HG03521 (cell line): ENCODE data around the gene PKMYT1.

Source experiments
- ATAC-seq: cut with Tn5 transposase; IDR thresholded peaks from one replicate; pipeline ENCODE4 v1.9.1; 2021; ENCODE audit warnings: mild to moderate bottlenecking, moderate library complexity; ENCODE audit not compliant: unreplicated experiment

The PKMYT1 gene

GRCh38 chr16:2980227-2981176, at the start of gene PKMYT1:
TSS of gene PKMYT1 (minus strand) at chr16:2980446. CDS start at chr16:2979657, 789 bp downstream.
- peak; percentile 78 for ATAC-seq

GRCh38 chr16:3029491-3030221, 49.4 kb upstream of the PKMYT1 start:
- ATAC-seq: no peak

- no peak for ATAC-seq
Measured at GRCh38 chr16:3028716-3029319, 48.6 kb upstream of the PKMYT1 start.

- no peak for ATAC-seq
Measured at GRCh38 chr16:3027983-3028715, 47.9 kb upstream of the PKMYT1 start.

- ATAC-seq: no peak
Measured at GRCh38 chr16:3027489-3027795, 47.2 kb upstream of the PKMYT1 start.

GRCh38 chr16:3026609-3027488, 46.6 kb upstream of the PKMYT1 start:
- ATAC-seq: no peak

- ATAC-seq: no peak
Measured at GRCh38 chr16:3026003-3026378, 45.7 kb upstream of the PKMYT1 start.

GRCh38 chr16:3025032-3026002, 45.1 kb upstream of the PKMYT1 start:
- no peak for ATAC-seq

GRCh38 chr16:3023669-3024478, 43.6 kb upstream of the PKMYT1 start, which contains the start of the genes HCFC1R1 and THOC6:
TSS of gene HCFC1R1 (minus strand) at chr16:3023942. CDS start at chr16:3023941, 1 bp downstream.
TSS of gene THOC6 (plus strand) at chr16:3024035. CDS start at chr16:3024327, 292 bp downstream.
- peak; percentile 74 for ATAC-seq

GRCh38 chr16:3023415-3023668, 43.1 kb upstream of the PKMYT1 start:
- no peak for ATAC-seq

GRCh38 chr16:3022684-3023414, 42.6 kb upstream of the PKMYT1 start:
- ATAC-seq: no peak

- no peak for ATAC-seq
Measured at GRCh38 chr16:3022208-3022683, 42.0 kb upstream of the PKMYT1 start.

GRCh38 chr16:3021449-3022207, 41.4 kb upstream of the PKMYT1 start:
- no peak for ATAC-seq

GRCh38 chr16:3020604-3021448, 40.6 kb upstream of the PKMYT1 start:
- ATAC-seq: no peak

- peak; percentile 23 for ATAC-seq
Measured at GRCh38 chr16:3020247-3020603, 40.0 kb upstream of the PKMYT1 start, which contains the start of gene TNFRSF12A. TSS of gene TNFRSF12A (plus strand) at chr16:3020368. CDS start at chr16:3020398, 30 bp downstream.
